HepG2 (cell line): ENCODE measurements around the gene ZDHHC24. TPM values are rescaled to one million over a fixed set of nuclear protein-coding genes. Genes with fewer than 3 reads are reported as not detected.
A peak's percentile ranks its signal among the peaks of the same experiment; 100 is the strongest.

Experiments
- AHR ChIP-seq: IDR thresholded peaks from 2 replicates; pipeline ENCODE4 v1.6.1; 2018; ENCODE audit warnings: missing genetic modification reagents, missing compliant biosample characterization
- CCAR2 ChIP-seq: fragments of 200-400 bp; formaldehyde crosslinking; optimal IDR thresholded peaks from 2 replicates; pipeline ENCODE3; 2018; ENCODE audit warnings: low read depth, mild to moderate bottlenecking, low read length, moderate library complexity
- E2F5 ChIP-seq: sonication (generic); formaldehyde crosslinking; conservative IDR thresholded peaks from 2 replicates; pipeline ENCODE4 v1.4.0; 2020; ENCODE audit warnings: missing genetic modification reagents
- FOXP1 ChIP-seq, 2 experiments: fragments of 450-650 bp in 1 of 2; IDR thresholded peaks; 2 replicates each; pipeline ENCODE4 v1.6.1; 2017 to 2018; ENCODE audit warnings: antibody characterized with exemption in 1 of 2
- GABPB1 ChIP-seq: IDR thresholded peaks from 2 replicates; pipeline ENCODE4 v1.6.1; 2016; ENCODE audit warnings: mild to moderate bottlenecking, missing genetic modification reagents, moderate library complexity, missing compliant biosample characterization
- PHF21A ChIP-seq: sonication (generic); formaldehyde crosslinking; IDR thresholded peaks from 2 replicates; pipeline ENCODE4 v1.5.0; 2020; ENCODE audit warnings: mild to moderate bottlenecking, missing genetic modification reagents
- RBAK ChIP-seq: sonication (generic); formaldehyde crosslinking; IDR thresholded peaks from 2 replicates; pipeline ENCODE4 v1.5.1; 2020; ENCODE audit warnings: mild to moderate bottlenecking, missing genetic modification reagents
- REXO4 ChIP-seq: sonication (generic); formaldehyde crosslinking; IDR thresholded peaks from 2 replicates; pipeline ENCODE4 v1.8.0; 2022; ENCODE audit warnings: missing genetic modification reagents, mild to moderate bottlenecking, borderline replicate concordance
- SNAPC4 ChIP-seq: sonication (generic); formaldehyde crosslinking; IDR thresholded peaks from 2 replicates; pipeline ENCODE4 v1.4.0; 2020; ENCODE audit warnings: mild to moderate bottlenecking, missing genetic modification reagents
- SP2 ChIP-seq: sonication (generic); formaldehyde crosslinking; IDR thresholded peaks from 2 replicates; pipeline ENCODE4 v1.5.1; 2020; ENCODE audit warnings: mild to moderate bottlenecking, missing genetic modification reagents
- TOPORS ChIP-seq: sonication (generic); formaldehyde crosslinking; IDR thresholded peaks from 2 replicates; pipeline ENCODE4 v1.8.0; 2023; ENCODE audit warnings: mild to moderate bottlenecking, missing genetic modification reagents
- ZMAT5 ChIP-seq: sonication (generic); formaldehyde crosslinking; IDR thresholded peaks from 2 replicates; pipeline ENCODE4 v1.5.0; 2020; ENCODE audit warnings: mild to moderate bottlenecking, low read depth, missing genetic modification reagents, borderline replicate concordance
- ZNF10 ChIP-seq: sonication (generic); formaldehyde crosslinking; IDR thresholded peaks from 2 replicates; pipeline ENCODE4 v1.4.0; 2020; ENCODE audit warnings: mild to moderate bottlenecking, low read depth, missing genetic modification reagents, borderline replicate concordance
- ZNF275 ChIP-seq: sonication (generic); formaldehyde crosslinking; IDR thresholded peaks from 2 replicates; pipeline ENCODE4 v1.8.0; 2022; ENCODE audit warnings: missing genetic modification reagents, mild to moderate bottlenecking, inconsistent platforms, borderline replicate concordance
- ZNF282 ChIP-seq: fragments of 450-650 bp; IDR thresholded peaks from 2 replicates; pipeline ENCODE4 v1.6.1; 2018; ENCODE audit not compliant: partially characterized antibody
- ZNF292 ChIP-seq: sonication (generic); formaldehyde crosslinking; IDR thresholded peaks from 2 replicates; pipeline ENCODE4 v1.8.1; 2022; ENCODE audit warnings: mild to moderate bottlenecking, low read depth, missing genetic modification reagents, borderline replicate concordance
- ZNF382 ChIP-seq: sonication (generic); formaldehyde crosslinking; IDR thresholded peaks from 2 replicates; pipeline ENCODE4 v1.5.0; 2020; ENCODE audit warnings: missing genetic modification reagents, mild to moderate bottlenecking, borderline replicate concordance
- ZNF430 ChIP-seq: sonication (generic); formaldehyde crosslinking; IDR thresholded peaks from 2 replicates; pipeline ENCODE4 v1.9.0; 2021; ENCODE audit warnings: mild to moderate bottlenecking, missing genetic modification reagents
- ZNF550 ChIP-seq: sonication (generic); formaldehyde crosslinking; IDR thresholded peaks from 2 replicates; pipeline ENCODE4 v1.4.0; 2020; ENCODE audit warnings: mild to moderate bottlenecking, missing genetic modification reagents, borderline replicate concordance
- ZNF552 ChIP-seq: sonication (generic); formaldehyde crosslinking; IDR thresholded peaks from 2 replicates; pipeline ENCODE4 v1.9.0; 2022; ENCODE audit warnings: missing genetic modification reagents, mild to moderate bottlenecking, borderline replicate concordance
- ZNF577 ChIP-seq: sonication (generic); formaldehyde crosslinking; IDR thresholded peaks from 2 replicates; pipeline ENCODE4 v1.4.0; 2020; ENCODE audit warnings: mild to moderate bottlenecking, low read depth, missing genetic modification reagents, borderline replicate concordance
- ZSCAN29 ChIP-seq: sonication (generic); formaldehyde crosslinking; conservative IDR thresholded peaks from 2 replicates; pipeline ENCODE4 v1.4.0; 2020; ENCODE audit warnings: mild to moderate bottlenecking, missing genetic modification reagents
- polyA plus RNA-seq, 8 experiments: library from polyadenylated mRNA; depleted of rRNA in 3 of 8; stranded (reverse) in 7 of 8; unstranded in 1 of 8; fragments of >200 nt; fragmentation: Illumina TruSeq in 4 of 8; extraction: Trizol in 4 of 8; gene quantifications; 2 replicates each; pipeline versions ENCODE4 v1.2.1 to v1.2.3, GENCODE V29; 2011 to 2016; ENCODE audit warnings: low read depth in 4 of 8, missing spikeins in 1 of 8, mixed read lengths in 1 of 8; ENCODE audit not compliant: insufficient read depth in 1 of 8
- total RNA-seq, 5 experiments: library from RNA; depleted of rRNA; stranded (reverse); fragments of >200 nt; fragmentation: Illumina TruSeq; extraction: Trizol; gene quantifications; 2 replicates each; pipeline ENCODE4 v1.2.3, GENCODE V29; 2016; ENCODE audit warnings: low read depth in 1 of 5

The ZDHHC24 gene
- total and polyA plus RNA-seq, 2 of the 13 experiments (the other 11 are each of a cell fraction or from before 2014, with no cell fraction given): 4.3 TPM

- TF ChIP-seq REXO4 (CRISPR knock-in tag) (no peak), CCAR2 (no peak), FOXP1 (IDR thresholded peaks at IDR 0.05) (no peak), FOXP1 (CRISPR knock-in tag; IDR thresholded peaks at IDR 0.05) (no peak), ZNF550 (CRISPR knock-in tag) (no peak), ZSCAN29 (CRISPR knock-in tag) (no peak), SP2 (peak; percentile 55; the same call in 1 of the 2 replicates), ZNF282 (no peak), SNAPC4 (CRISPR knock-in tag) (no peak), ZNF430 (CRISPR knock-in tag) (peak; percentile 74; the same call in 1 of the 2 replicates), ZMAT5 (no peak), ZNF577 (CRISPR knock-in tag) (no peak), ZNF552 (CRISPR knock-in tag) (peak; percentile 36; the same call in 1 of the 2 replicates), PHF21A (CRISPR knock-in tag) (peak; percentile 40; the same call in 1 of the 2 replicates), AHR (CRISPR knock-in tag) (peak; percentile 31; the same call in 1 of the 2 replicates), ZNF292 (peak; percentile 97), E2F5 (CRISPR knock-in tag) (0 out of 2 replicates have a peak, but pooled peaks have one; percentile 22), ZNF382 (no peak), TOPORS (CRISPR knock-in tag) (peak; percentile 85; the same call in 1 of the 2 replicates), ZNF10 (CRISPR knock-in tag) (no peak), GABPB1 (CRISPR knock-in tag) (peak; percentile 78), ZNF275 (no peak), RBAK (CRISPR knock-in tag) (no peak)
Observed at GRCh38 chr11:66592457-66593302, 46.8 kb upstream of the ZDHHC24 start, which contains the start of the genes CCDC87 and CCS (continued).
